HG03342 (cell line): ENCODE results near the gene PRM3.
A peak's percentile ranks its signal among the peaks of the same experiment; 100 is the strongest.

Experiments used
- ATAC-seq: cut with Tn5 transposase; IDR thresholded peaks from one replicate; pipeline ENCODE4 v1.9.1; 2021; ENCODE audit warnings: mild to moderate bottlenecking, moderate library complexity; ENCODE audit not compliant: unreplicated experiment

The PRM3 gene

GRCh38 chr16:11248133-11248532 lies 25.3 kb downstream of the PRM3 start:
- no peak for ATAC-seq

- no peak for ATAC-seq
Observed at GRCh38 chr16:11245988-11246387, 27.4 kb downstream of the PRM3 start.

- ATAC-seq, result no peak
Observed at GRCh38 chr16:11245222-11245737, 28.1 kb downstream of the PRM3 start.

- no peak for ATAC-seq
Observed at GRCh38 chr16:11242658-11243057, 30.8 kb downstream of the PRM3 start.

- ATAC-seq, result no peak
Observed at GRCh38 chr16:11241480-11242204, 31.8 kb downstream of the PRM3 start.

- ATAC-seq, result no peak
Observed at GRCh38 chr16:11240636-11241473, 32.6 kb downstream of the PRM3 start.

- no peak for ATAC-seq
Observed at GRCh38 chr16:11239644-11240632, 33.5 kb downstream of the PRM3 start.

GRCh38 chr16:11238272-11239202 lies 34.9 kb downstream of the PRM3 start:
- ATAC-seq, result no peak

- ATAC-seq, result no peak
Observed at GRCh38 chr16:11236461-11237254, 36.8 kb downstream of the PRM3 start.

- no peak for ATAC-seq
Observed at GRCh38 chr16:11235703-11235991, 37.8 kb downstream of the PRM3 start.

- ATAC-seq, result no peak
Observed at GRCh38 chr16:11234884-11235702, 38.3 kb downstream of the PRM3 start.

GRCh38 chr16:11233727-11234376 lies 39.6 kb downstream of the PRM3 start:
- ATAC-seq, result no peak

GRCh38 chr16:11232852-11233726 lies 40.3 kb downstream of the PRM3 start:
- ATAC-seq, result peak; percentile 56

- ATAC-seq, result no peak
Observed at GRCh38 chr16:11232302-11232851, 41.1 kb downstream of the PRM3 start.

- no peak for ATAC-seq
Observed at GRCh38 chr16:11231367-11231970, 42.0 kb downstream of the PRM3 start.

GRCh38 chr16:11229906-11230305 lies 43.5 kb downstream of the PRM3 start:
- ATAC-seq, result no peak
